ENCODE data around the gene COL11A2. TPM values are rescaled to one million over a fixed set of nuclear protein-coding genes. Genes with fewer than 3 reads are reported as not detected.

COL11A2 gene
- total and polyA plus RNA-seq, 2 of the 13 experiments (the other 11 are each of a cell fraction or from before 2014, with no cell fraction given), result 0.55 TPM

DNA sequence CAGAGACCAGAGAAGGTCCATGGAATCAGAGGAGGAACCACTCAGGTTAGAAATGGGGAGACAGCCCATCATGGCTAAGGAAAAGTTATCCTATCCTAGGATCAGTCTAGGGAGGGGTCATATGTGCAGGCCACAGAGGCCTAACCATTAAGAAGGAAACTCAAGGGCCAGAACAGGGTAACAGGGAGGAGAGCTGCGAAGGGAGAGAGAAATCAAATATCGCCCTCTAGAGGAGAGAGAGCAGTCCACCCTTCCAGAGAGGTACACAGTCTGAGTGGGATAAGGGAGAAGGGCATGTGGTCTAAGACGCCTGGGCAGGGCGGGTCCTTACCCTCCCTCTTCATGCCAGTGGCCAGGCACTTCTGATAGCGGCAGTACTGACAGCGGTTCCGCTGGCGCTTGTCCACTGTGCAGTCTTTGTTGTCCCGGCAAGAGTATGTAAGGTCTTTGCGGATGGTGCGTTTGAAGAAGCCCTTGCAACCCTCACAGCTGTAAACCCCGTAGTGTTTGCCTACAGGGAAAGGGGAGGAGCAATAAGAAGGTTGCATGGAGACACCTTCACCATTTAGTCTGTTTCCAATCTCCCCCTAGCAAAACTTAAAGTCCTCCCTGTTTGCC lies 5.3 kb upstream of the COL11A2 start (continued):
- TF ChIP-seq, protein P1, sequence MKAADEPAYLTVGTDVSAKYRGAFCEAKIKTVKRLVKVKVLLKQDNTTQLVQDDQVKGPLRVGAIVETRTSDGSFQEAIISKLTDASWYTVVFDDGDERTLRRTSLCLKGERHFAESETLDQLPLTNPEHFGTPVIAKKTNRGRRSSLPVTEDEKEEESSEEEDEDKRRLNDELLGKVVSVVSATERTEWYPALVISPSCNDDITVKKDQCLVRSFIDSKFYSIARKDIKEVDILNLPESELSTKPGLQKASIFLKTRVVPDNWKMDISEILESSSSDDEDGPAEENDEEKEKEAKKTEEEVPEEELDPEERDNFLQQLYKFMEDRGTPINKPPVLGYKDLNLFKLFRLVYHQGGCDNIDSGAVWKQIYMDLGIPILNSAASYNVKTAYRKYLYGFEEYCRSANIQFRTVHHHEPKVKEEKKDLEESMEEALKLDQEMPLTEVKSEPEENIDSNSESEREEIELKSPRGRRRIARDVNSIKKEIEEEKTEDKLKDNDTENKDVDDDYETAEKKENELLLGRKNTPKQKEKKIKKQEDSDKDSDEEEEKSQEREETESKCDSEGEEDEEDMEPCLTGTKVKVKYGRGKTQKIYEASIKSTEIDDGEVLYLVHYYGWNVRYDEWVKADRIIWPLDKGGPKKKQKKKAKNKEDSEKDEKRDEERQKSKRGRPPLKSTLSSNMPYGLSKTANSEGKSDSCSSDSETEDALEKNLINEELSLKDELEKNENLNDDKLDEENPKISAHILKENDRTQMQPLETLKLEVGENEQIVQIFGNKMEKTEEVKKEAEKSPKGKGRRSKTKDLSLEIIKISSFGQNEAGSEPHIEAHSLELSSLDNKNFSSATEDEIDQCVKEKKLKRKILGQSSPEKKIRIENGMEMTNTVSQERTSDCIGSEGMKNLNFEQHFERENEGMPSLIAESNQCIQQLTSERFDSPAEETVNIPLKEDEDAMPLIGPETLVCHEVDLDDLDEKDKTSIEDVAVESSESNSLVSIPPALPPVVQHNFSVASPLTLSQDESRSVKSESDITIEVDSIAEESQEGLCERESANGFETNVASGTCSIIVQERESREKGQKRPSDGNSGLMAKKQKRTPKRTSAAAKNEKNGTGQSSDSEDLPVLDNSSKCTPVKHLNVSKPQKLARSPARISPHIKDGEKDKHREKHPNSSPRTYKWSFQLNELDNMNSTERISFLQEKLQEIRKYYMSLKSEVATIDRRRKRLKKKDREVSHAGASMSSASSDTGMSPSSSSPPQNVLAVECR (CRISPR knock-in tag; IDR thresholded peaks at IDR 0.05; ENCODE audit: borderline replicate concordance), result 0 out of 2 replicates have a peak, but pooled peaks have one; percentile 0
- TF ChIP-seq SIX4 (CRISPR knock-in tag; IDR thresholded peaks at IDR 0.05), result 0 out of 2 replicates have a peak, but pooled peaks have one; percentile 14
- TF ChIP-seq SP2 (CRISPR knock-in tag; IDR thresholded peaks at IDR 0.05), result no peak
- no peak for TF ChIP-seq TBX3 (IDR thresholded peaks at IDR 0.05; ENCODE audit: borderline replicate concordance)
- no peak for TF ChIP-seq ZNF207 (IDR thresholded peaks at IDR 0.05; ENCODE audit: borderline replicate concordance)
- peak; percentile 35; the same call in 1 of the 2 replicates for TF ChIP-seq KAT8 (CRISPR knock-in tag; IDR thresholded peaks at IDR 0.05)
- TF ChIP-seq ZNF230 (CRISPR knock-in tag; IDR thresholded peaks at IDR 0.05), result no peak; the same call in 1 of the 2 replicates
- TF ChIP-seq, protein P2, sequence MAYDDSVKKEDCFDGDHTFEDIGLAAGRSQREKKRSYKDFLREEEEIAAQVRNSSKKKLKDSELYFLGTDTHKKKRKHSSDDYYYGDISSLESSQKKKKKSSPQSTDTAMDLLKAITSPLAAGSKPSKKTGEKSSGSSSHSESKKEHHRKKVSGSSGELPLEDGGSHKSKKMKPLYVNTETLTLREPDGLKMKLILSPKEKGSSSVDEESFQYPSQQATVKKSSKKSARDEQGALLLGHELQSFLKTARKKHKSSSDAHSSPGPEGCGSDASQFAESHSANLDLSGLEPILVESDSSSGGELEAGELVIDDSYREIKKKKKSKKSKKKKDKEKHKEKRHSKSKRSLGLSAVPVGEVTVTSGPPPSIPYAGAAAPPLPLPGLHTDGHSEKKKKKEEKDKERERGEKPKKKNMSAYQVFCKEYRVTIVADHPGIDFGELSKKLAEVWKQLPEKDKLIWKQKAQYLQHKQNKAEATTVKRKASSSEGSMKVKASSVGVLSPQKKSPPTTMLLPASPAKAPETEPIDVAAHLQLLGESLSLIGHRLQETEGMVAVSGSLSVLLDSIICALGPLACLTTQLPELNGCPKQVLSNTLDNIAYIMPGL (CRISPR knock-in tag; IDR thresholded peaks at IDR 0.05; ENCODE audit: borderline replicate concordance in 1 of 2, low read depth in 1 of 2), result peak; percentile 37 to 73; a peak in 3 of 4 replicates
- no peak for TF ChIP-seq GLI4 (CRISPR knock-in tag; IDR thresholded peaks at IDR 0.05; ENCODE audit: borderline replicate concordance)
- TF ChIP-seq POLR2G (IDR thresholded peaks at IDR 0.05; ENCODE audit: low read depth, low read length), result 0 out of 2 replicates have a peak, but pooled peaks have one; percentile 25
- no peak for TF ChIP-seq ARNT (IDR thresholded peaks at IDR 0.05)
- TF ChIP-seq ZBTB7B (CRISPR knock-in tag; IDR thresholded peaks at IDR 0.05), result peak; percentile 34; the same call in 1 of the 2 replicates
- TF ChIP-seq CHCHD3 (CRISPR knock-in tag; IDR thresholded peaks at IDR 0.05), result no peak
- TF ChIP-seq, protein P3, sequence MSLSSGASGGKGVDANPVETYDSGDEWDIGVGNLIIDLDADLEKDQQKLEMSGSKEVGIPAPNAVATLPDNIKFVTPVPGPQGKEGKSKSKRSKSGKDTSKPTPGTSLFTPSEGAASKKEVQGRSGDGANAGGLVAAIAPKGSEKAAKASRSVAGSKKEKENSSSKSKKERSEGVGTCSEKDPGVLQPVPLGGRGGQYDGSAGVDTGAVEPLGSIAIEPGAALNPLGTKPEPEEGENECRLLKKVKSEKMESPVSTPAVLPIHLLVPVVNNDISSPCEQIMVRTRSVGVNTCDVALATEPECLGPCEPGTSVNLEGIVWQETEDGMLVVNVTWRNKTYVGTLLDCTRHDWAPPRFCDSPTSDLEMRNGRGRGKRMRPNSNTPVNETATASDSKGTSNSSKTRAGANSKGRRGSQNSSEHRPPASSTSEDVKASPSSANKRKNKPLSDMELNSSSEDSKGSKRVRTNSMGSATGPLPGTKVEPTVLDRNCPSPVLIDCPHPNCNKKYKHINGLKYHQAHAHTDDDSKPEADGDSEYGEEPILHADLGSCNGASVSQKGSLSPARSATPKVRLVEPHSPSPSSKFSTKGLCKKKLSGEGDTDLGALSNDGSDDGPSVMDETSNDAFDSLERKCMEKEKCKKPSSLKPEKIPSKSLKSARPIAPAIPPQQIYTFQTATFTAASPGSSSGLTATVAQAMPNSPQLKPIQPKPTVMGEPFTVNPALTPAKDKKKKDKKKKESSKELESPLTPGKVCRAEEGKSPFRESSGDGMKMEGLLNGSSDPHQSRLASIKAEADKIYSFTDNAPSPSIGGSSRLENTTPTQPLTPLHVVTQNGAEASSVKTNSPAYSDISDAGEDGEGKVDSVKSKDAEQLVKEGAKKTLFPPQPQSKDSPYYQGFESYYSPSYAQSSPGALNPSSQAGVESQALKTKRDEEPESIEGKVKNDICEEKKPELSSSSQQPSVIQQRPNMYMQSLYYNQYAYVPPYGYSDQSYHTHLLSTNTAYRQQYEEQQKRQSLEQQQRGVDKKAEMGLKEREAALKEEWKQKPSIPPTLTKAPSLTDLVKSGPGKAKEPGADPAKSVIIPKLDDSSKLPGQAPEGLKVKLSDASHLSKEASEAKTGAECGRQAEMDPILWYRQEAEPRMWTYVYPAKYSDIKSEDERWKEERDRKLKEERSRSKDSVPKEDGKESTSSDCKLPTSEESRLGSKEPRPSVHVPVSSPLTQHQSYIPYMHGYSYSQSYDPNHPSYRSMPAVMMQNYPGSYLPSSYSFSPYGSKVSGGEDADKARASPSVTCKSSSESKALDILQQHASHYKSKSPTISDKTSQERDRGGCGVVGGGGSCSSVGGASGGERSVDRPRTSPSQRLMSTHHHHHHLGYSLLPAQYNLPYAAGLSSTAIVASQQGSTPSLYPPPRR (CRISPR knock-in tag; IDR thresholded peaks at IDR 0.05; ENCODE audit: borderline replicate concordance), result peak; percentile 18; the same call in 1 of the 2 replicates
- no peak for TF ChIP-seq FIP1L1 (IDR thresholded peaks at IDR 0.05; ENCODE audit: borderline replicate concordance, insufficient read depth, low read depth, low read length)
- no peak for TF ChIP-seq SNRNP70 (IDR thresholded peaks at IDR 0.05; ENCODE audit: low read depth, low read length)
- TF ChIP-seq, protein P4, sequence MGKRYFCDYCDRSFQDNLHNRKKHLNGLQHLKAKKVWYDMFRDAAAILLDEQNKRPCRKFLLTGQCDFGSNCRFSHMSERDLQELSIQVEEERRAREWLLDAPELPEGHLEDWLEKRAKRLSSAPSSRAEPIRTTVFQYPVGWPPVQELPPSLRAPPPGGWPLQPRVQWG (CRISPR knock-in tag; IDR thresholded peaks at IDR 0.05; ENCODE audit: borderline replicate concordance, low read depth), result no peak
- no peak for TF ChIP-seq PHF20 (CRISPR knock-in tag; IDR thresholded peaks at IDR 0.05)
